ENCODE data around the gene TFAP2B. TPM values are rescaled to one million over a fixed set of nuclear protein-coding genes. Genes with fewer than 3 reads are reported as not detected.

The TFAP2B gene
- total RNA-seq, 1 experiment from 2014 or later, result not detected

DNA sequence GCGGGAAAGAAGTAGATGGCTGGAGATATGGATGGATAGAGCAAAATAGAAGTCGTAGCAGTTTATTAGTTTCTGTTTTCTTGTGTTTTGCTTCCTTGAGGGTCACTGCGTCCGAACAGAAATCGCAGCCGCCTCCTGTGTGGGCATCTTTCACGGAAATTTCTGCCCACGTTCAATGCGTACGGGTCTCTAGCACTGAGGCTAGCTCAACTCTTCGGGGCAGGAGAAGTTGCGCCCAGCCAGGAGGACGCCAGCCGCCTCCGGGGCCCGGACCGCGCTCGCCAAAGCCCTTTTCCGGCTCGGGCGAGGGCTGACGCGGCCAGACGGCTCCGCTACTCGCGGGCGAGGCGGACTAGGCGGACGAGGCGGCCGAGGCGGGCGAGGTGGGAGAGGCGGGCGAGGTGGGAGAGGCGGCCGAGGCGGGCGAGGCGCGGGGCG lies 814 bp downstream of the TFAP2B start:
- no peak overlapping the region for H3K23ac ChIP-seq (ENCODE audit: insufficient read length, low read depth, low read length)
- no peak overlapping the region for H2BK15ac ChIP-seq (ENCODE audit: low read depth, low read length)
- no peak overlapping the region for H3K27ac ChIP-seq (ENCODE audit: insufficient read length, low read depth, low read length)
- Mint-ChIP-seq H3K27ac (no peak overlapping the region), H3K36me3 (ENCODE audit: insufficient read depth in 1 of 3, low read depth in 3 of 3) (no peaks in the 10 kb centered on the region), H3K4me3 (peak overlapping the region in 1 of 2 experiments; percentile 68; a peak in 3 of 5 replicates), H3K27me3 (ENCODE audit: low read depth) (peaks cover 98% of the 10 kb centered on the region), H3K4me1 (peaks cover 40 to 58% of the 10 kb centered on the region in 2 experiments), H3K9me3 (peaks cover 0 to 12% of the 10 kb centered on the region in 2 experiments; a peak in 2 of 5 replicates)
- H3K23me2 ChIP-seq (ENCODE audit: insufficient read length, low read depth, low read length, poor library complexity, severe bottlenecking), result peaks cover 7% of the 10 kb centered on the region
- peaks cover 77% of the 10 kb centered on the region for H3K27me3 ChIP-seq (ENCODE audit: insufficient read depth, low read length)
- H3K79me2 ChIP-seq (ENCODE audit: insufficient read depth, low read length), result no peaks in the 10 kb centered on the region
- peak overlapping the region; percentile 28 for H3K4me2 ChIP-seq (ENCODE audit: insufficient read depth, insufficient read length, low read length)
- H3K79me1 ChIP-seq (ENCODE audit: insufficient read depth, low read depth, low read length, poor library complexity, severe bottlenecking), result no peaks in the 10 kb centered on the region
- H4K91ac ChIP-seq (ENCODE audit: insufficient read length, low read depth, low read length), result no peak overlapping the region
- WGBS (ENCODE audit: extremely low coverage, insufficient read length, low lambda C conversion rate), result no CpG with 5 or more reads among the region's 45 CpGs
- H2BK20ac ChIP-seq (ENCODE audit: low read depth, low read length, poor library complexity, severe bottlenecking), result no peak overlapping the region
- no peak overlapping the region for H2AFZ ChIP-seq (ENCODE audit: low read length)
- H2BK5ac ChIP-seq (ENCODE audit: insufficient read length, low read length), result no peak overlapping the region
- H3K18ac ChIP-seq (ENCODE audit: insufficient read length, low read depth, low read length), result no peak overlapping the region
- H4K20me1 ChIP-seq (ENCODE audit: control insufficient read depth, insufficient read depth, insufficient read length), result no peaks in the 10 kb centered on the region
- no peak overlapping the region for H4K5ac ChIP-seq (ENCODE audit: insufficient read length, low read depth, low read length)
- peaks cover 4% of the 10 kb centered on the region; the same call in 1 of the 2 replicates for H3K4me1 ChIP-seq (ENCODE audit: insufficient read depth, low read length)
- DNase-seq, result no peak
- H3T11ph ChIP-seq (ENCODE audit: low read length), result no peak overlapping the region
- H2BK120ac ChIP-seq (ENCODE audit: low read depth, low read length, poor library complexity, severe bottlenecking), result no peak overlapping the region
- H3K4ac ChIP-seq (ENCODE audit: low read depth, low read length), result no peak overlapping the region
- no peak overlapping the region for H3K56ac ChIP-seq (ENCODE audit: insufficient read length, low read depth, low read length)
- H3K9ac ChIP-seq (ENCODE audit: extremely low read depth, insufficient read length, low read length), result no peak overlapping the region
- H3K14ac ChIP-seq (ENCODE audit: insufficient read depth, low read length), result no peak overlapping the region
- no peaks in the 10 kb centered on the region for H3K9me3 ChIP-seq (ENCODE audit: control insufficient read depth, low read depth, low read length)
- no peak overlapping the region for H4K8ac ChIP-seq (replicated peaks; ENCODE audit: insufficient read length, low read depth, low read length)
- TF ChIP-seq CTCF (conservative IDR thresholded peaks at IDR 0.05), result no peak
- H2BK12ac ChIP-seq (ENCODE audit: insufficient read length, low read depth, low read length), result no peak overlapping the region
- no peak overlapping the region for H2AK5ac ChIP-seq (ENCODE audit: insufficient read length, low read length)

Data from H9 (cell line).